Measurements from ENCODE around the gene KRT15.

Gene KRT15

GRCh38 chr17:41480136-41480535, 38.6 kb downstream of the KRT15 start:
- no peak for DNase-seq (ENCODE audit: low spot score)

GRCh38 chr17:41478237-41478636, 40.5 kb downstream of the KRT15 start:
- no peak for DNase-seq (ENCODE audit: low spot score)

- DNase-seq (ENCODE audit: low spot score) = no peak
Measured at GRCh38 chr17:41476866-41477815, 41.5 kb downstream of the KRT15 start.

- no peak for DNase-seq (ENCODE audit: low spot score)
Measured at GRCh38 chr17:41475421-41475820, 43.3 kb downstream of the KRT15 start.

GRCh38 chr17:41474863-41475262, 43.8 kb downstream of the KRT15 start:
- no peak for DNase-seq (ENCODE audit: low spot score)

- DNase-seq (ENCODE audit: low spot score) = no peak
Measured at GRCh38 chr17:41468346-41468745, 50.3 kb downstream of the KRT15 start.

- no peak for DNase-seq (ENCODE audit: low spot score)
Measured at GRCh38 chr17:41467561-41467960, 51.1 kb downstream of the KRT15 start.

GRCh38 chr17:41466988-41467387, 51.7 kb downstream of the KRT15 start, which contains the start of gene KRT32:
Gene KRT32 (minus strand): TSS chr17:41467386. CDS start chr17:41467325, 61 bp downstream.
- DNase-seq (ENCODE audit: low spot score) = no peak

GRCh38 chr17:41464682-41465081, 54.0 kb downstream of the KRT15 start:
- no peak for DNase-seq (ENCODE audit: low spot score)

GRCh38 chr17:41464173-41464572, 54.5 kb downstream of the KRT15 start:
- DNase-seq (ENCODE audit: low spot score) = no peak

GRCh38 chr17:41463746-41464145, 54.9 kb downstream of the KRT15 start:
- DNase-seq (ENCODE audit: low spot score) = no peak

All from HuH-7 (cell line).